ENCODE results near the gene TMEM69. TPM values are rescaled to one million over a fixed set of nuclear protein-coding genes. Genes with fewer than 3 reads are reported as not detected.
A peak's percentile ranks its signal among the peaks of the same experiment; 100 is the strongest.

Gene TMEM69, protein sequence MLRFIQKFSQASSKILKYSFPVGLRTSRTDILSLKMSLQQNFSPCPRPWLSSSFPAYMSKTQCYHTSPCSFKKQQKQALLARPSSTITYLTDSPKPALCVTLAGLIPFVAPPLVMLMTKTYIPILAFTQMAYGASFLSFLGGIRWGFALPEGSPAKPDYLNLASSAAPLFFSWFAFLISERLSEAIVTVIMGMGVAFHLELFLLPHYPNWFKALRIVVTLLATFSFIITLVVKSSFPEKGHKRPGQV
- 8.2 and 10.1 TPM in 2 replicates for total RNA-seq

DNA sequence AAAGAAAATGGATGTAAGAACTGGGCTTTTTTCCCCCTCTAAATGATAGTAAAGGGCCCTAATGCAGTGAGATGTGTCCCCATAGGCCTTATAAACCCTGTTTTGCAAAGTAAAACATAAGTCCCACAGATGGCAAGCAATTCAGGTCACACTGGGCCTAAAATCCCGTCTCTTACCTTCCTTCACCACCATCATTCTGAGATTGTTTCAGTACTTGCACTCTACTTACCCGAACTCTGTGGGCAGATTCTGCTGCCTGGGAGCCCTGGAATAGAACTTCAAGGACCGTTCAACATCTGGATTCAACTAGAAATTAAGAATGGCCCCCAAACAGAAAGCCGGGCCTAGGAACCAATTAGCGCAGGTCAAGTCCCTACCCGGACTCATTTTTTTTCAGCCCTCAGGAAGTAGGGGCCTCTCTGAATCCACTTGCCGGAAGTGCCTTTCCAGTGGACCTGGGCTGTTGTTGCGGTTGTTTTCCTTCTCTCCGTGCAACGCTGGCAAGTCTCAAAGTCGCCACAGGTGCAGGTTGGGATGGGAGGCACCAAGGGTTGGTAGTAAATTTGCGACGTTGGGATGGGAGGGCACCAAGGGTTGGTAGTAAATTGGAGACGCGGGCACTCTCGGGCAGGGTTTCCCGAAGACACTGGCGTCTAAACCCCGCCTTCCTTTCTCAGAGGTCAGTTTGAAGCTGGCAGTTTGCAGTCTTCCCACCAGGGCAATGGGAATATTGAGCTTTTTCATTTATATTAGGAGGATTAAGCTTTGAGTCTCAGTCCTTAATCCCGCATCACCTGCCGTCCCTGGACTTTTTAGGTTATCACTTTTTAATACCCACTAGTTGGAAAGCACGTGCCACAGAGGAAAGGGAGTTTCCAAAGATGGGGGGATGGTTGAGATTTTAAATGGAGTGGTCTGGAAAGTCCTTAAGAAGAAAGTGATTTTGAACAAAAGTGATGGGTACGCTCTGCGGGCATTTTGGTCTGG is at the start of gene TMEM69:
TMEM69 (plus strand) TSS at position 428 of the 987 bp plus-strand sequence. CDS start 2,888 bp downstream, outside the sequence.
- peaks cover 2% of the 10 kb centered on the region for H3K36me3 ChIP-seq (ENCODE audit: control insufficient read depth, insufficient read depth, low read length)
- FAIRE-seq (no peak), DNase-seq (ENCODE audit: low read depth) (peak; percentile 73)
- TF ChIP-seq, protein P1, sequence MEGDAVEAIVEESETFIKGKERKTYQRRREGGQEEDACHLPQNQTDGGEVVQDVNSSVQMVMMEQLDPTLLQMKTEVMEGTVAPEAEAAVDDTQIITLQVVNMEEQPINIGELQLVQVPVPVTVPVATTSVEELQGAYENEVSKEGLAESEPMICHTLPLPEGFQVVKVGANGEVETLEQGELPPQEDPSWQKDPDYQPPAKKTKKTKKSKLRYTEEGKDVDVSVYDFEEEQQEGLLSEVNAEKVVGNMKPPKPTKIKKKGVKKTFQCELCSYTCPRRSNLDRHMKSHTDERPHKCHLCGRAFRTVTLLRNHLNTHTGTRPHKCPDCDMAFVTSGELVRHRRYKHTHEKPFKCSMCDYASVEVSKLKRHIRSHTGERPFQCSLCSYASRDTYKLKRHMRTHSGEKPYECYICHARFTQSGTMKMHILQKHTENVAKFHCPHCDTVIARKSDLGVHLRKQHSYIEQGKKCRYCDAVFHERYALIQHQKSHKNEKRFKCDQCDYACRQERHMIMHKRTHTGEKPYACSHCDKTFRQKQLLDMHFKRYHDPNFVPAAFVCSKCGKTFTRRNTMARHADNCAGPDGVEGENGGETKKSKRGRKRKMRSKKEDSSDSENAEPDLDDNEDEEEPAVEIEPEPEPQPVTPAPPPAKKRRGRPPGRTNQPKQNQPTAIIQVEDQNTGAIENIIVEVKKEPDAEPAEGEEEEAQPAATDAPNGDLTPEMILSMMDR (IDR thresholded peaks at IDR 0.05; ENCODE audit: insufficient read depth, low read length, severe bottlenecking) = no peak
- H3K27me3 ChIP-seq (ENCODE audit: control insufficient read depth, insufficient read depth, low read length) = no peaks in the 10 kb centered on the region
- peak within 1 kb of the TSS; percentile 98 for H3K4me3 ChIP-seq (ENCODE audit: low read depth, low read length)

DNA sequence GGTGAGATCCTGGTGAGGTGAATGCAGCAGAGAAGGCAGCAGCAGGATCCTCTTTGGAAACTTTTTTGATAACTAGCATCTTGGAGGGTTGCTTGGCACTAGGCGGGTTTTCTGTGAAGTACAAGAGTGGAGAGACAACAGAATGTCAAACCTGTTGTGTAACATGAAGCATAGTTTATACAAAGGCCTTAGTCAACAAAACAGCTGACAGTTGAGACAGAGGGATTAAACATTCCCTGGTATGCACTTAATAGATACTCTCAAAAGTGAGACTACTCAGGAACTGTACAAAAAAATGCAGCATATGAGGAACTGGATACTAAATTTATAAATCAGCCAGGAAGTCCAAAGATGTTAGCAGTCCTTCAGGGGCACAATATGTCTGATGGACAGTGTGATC is 47.7 kb upstream of the TMEM69 start:
- Histone ChIP-seq H3K36me3 (ENCODE audit: control insufficient read depth, insufficient read depth, low read length) (peaks cover 9% of the 10 kb centered on the region), H3K4me3 (ENCODE audit: low read depth, low read length) (no peak overlapping the region), H3K27me3 (ENCODE audit: control insufficient read depth, insufficient read depth, low read length) (no peaks in the 10 kb centered on the region)
- DNase-seq (ENCODE audit: low read depth) (no peak), FAIRE-seq (no peak)
- TF ChIP-seq, protein P1 (IDR thresholded peaks at IDR 0.05; ENCODE audit: insufficient read depth, low read length, severe bottlenecking) = no peak

DNA sequence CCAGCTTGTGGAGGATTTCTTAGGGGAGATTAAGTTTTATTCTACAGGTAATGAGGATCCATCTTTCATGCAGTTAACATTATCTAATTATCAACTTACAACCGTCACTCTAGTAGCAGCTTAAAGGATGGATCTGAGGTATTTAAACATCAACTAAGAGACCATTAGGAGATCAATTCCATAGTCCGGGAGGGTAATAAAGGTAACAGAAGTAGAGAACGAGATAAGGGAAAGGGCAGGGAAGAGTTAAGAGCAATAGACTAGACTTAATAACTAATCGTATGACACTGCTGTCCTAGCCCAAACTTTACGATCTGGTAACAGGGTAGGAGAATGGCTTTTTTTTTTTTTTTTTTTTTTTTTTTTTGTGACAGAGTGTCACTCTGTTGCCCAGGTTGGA is 44.7 kb upstream of the TMEM69 start:
- H3K36me3 ChIP-seq (ENCODE audit: control insufficient read depth, insufficient read depth, low read length) = peaks cover 10% of the 10 kb centered on the region
- DNase-seq (ENCODE audit: low read depth) = no peak
- no peak for FAIRE-seq
- TF ChIP-seq, protein P1 (IDR thresholded peaks at IDR 0.05; ENCODE audit: insufficient read depth, low read length, severe bottlenecking) = no peak
- H3K4me3 ChIP-seq (ENCODE audit: low read depth, low read length) = no peak overlapping the region
- no peaks in the 10 kb centered on the region for H3K27me3 ChIP-seq (ENCODE audit: control insufficient read depth, insufficient read depth, low read length)

DNA sequence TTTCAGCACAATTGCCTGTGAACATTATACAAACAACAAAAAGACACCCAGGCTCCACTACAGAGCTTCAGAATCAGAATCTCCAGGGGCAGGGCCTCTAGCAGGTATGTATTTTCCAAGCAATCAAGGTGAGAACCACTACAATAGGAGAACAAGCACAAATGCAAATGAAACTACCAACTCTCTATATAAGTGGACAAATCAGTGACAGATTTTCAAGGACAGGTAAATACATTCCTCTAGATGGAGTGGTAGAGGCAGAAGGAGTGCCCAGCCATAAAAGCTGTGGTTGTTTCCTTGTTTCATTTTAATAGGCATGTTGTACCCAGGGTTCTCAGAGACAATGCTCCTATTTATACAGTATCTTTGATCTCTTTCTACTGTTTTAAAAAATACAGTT is 44.0 kb upstream of the TMEM69 start:
- Histone ChIP-seq H3K27me3 (ENCODE audit: control insufficient read depth, insufficient read depth, low read length) (no peaks in the 10 kb centered on the region), H3K36me3 (ENCODE audit: control insufficient read depth, insufficient read depth, low read length) (peaks cover 8% of the 10 kb centered on the region), H3K4me3 (ENCODE audit: low read depth, low read length) (no peak overlapping the region)
- DNase-seq (ENCODE audit: low read depth) (no peak), FAIRE-seq (no peak)
- TF ChIP-seq, protein P1 (IDR thresholded peaks at IDR 0.05; ENCODE audit: insufficient read depth, low read length, severe bottlenecking) = peak; percentile 15

DNA sequence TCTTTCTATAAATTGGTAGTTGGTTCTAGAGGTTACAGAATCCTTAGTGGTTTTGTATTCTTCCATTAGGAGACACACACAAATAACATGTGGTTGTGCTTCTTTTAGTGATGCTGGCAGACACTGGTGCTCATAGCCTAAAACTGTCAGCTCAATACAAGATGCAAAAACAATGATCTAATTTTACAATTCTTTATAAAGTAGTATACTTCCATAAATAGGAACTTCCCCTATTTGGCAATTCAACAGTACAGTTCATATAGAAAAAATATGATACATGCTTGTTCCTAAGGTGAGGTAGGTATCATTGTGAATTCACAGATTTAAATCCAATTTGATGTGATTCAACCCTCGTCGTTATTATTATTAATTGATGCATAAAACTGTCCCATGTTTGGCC is 43.3 kb upstream of the TMEM69 start:
- Histone ChIP-seq H3K4me3 (ENCODE audit: low read depth, low read length) (no peak overlapping the region), H3K27me3 (ENCODE audit: control insufficient read depth, insufficient read depth, low read length) (no peaks in the 10 kb centered on the region), H3K36me3 (ENCODE audit: control insufficient read depth, insufficient read depth, low read length) (peaks cover 6% of the 10 kb centered on the region)
- TF ChIP-seq, protein P1 (IDR thresholded peaks at IDR 0.05; ENCODE audit: insufficient read depth, low read length, severe bottlenecking) = no peak
- no peak for FAIRE-seq
- no peak for DNase-seq (ENCODE audit: low read depth)
